HepG2 (cell line): ENCODE results near the gene GLIS2. TPM values are rescaled to one million over a fixed set of nuclear protein-coding genes. Genes with fewer than 3 reads are reported as not detected.

Experiments used
- ATRX ChIP-seq: sonication (generic); formaldehyde crosslinking; IDR thresholded peaks from 2 replicates; pipeline ENCODE4 v1.4.0; 2020; ENCODE audit warnings: missing genetic modification reagents, borderline replicate concordance
- BRD4 ChIP-seq: sonication (generic); formaldehyde crosslinking; IDR thresholded peaks from 2 replicates; pipeline ENCODE4 v1.4.0; 2020; ENCODE audit warnings: missing genetic modification reagents
- GABPA ChIP-seq, 2 experiments: IDR thresholded peaks; 2 replicates each; pipeline ENCODE4 v1.6.1; 2011 to 2016; ENCODE audit warnings: low read depth in 2 of 2, low read length in 1 of 2, missing biosample characterization in 1 of 2, missing genetic modification characterization in 1 of 2
- MED1 ChIP-seq: sonication (generic); formaldehyde crosslinking; IDR thresholded peaks from 2 replicates; pipeline ENCODE4 v1.4.0; 2020; ENCODE audit warnings: missing genetic modification reagents
- NFE2L1 ChIP-seq: sonication (generic); formaldehyde crosslinking; IDR thresholded peaks from 2 replicates; pipeline ENCODE4 v1.4.0; 2020; ENCODE audit warnings: missing genetic modification reagents, mild to moderate bottlenecking, borderline replicate concordance
- POLR2AphosphoS2 ChIP-seq: IDR thresholded peaks from 2 replicates; pipeline ENCODE4 v1.6.1; 2011; ENCODE audit warnings: low read depth, low read length, improper control_type of control experiment
- SMC3 ChIP-seq: IDR thresholded peaks from 2 replicates; pipeline ENCODE4 v1.6.1; 2011; ENCODE audit warnings: low read length, improper control_type of control experiment
- XBP1 ChIP-seq: sonication (generic); formaldehyde crosslinking; IDR thresholded peaks from 2 replicates; pipeline ENCODE4 v1.5.0; 2020; ENCODE audit warnings: missing genetic modification reagents
- ZNF446 ChIP-seq: sonication (generic); formaldehyde crosslinking; IDR thresholded peaks from 2 replicates; pipeline ENCODE4 v1.5.0; 2020; ENCODE audit warnings: mild to moderate bottlenecking, missing genetic modification reagents
- polyA plus RNA-seq, 8 experiments: library from polyadenylated mRNA; depleted of rRNA in 3 of 8; stranded (reverse) in 7 of 8; unstranded in 1 of 8; fragments of >200 nt; fragmentation: Illumina TruSeq in 4 of 8; extraction: Trizol in 4 of 8; gene quantifications; 2 replicates each; pipeline versions ENCODE4 v1.2.1 to v1.2.3, GENCODE V29; 2011 to 2016; ENCODE audit warnings: low read depth in 4 of 8, missing spikeins in 1 of 8, mixed read lengths in 1 of 8; ENCODE audit not compliant: insufficient read depth in 1 of 8
- total RNA-seq, 5 experiments: library from RNA; depleted of rRNA; stranded (reverse); fragments of >200 nt; fragmentation: Illumina TruSeq; extraction: Trizol; gene quantifications; 2 replicates each; pipeline ENCODE4 v1.2.3, GENCODE V29; 2016; ENCODE audit warnings: low read depth in 1 of 5
- TF ChIP-seq, protein P1 (sequence below): sonication (generic); formaldehyde crosslinking; IDR thresholded peaks from 2 replicates; pipeline ENCODE4 v1.9.0; 2021; ENCODE audit warnings: missing genetic modification reagents, mild to moderate bottlenecking, borderline replicate concordance
- TF ChIP-seq, protein P2 (sequence below): sonication (generic); formaldehyde crosslinking; conservative IDR thresholded peaks from 2 replicates; pipeline ENCODE4 v1.5.0; 2020; ENCODE audit warnings: missing genetic modification reagents
- TF ChIP-seq, protein P3 (sequence below): sonication (generic); formaldehyde crosslinking; IDR thresholded peaks from 2 replicates; pipeline ENCODE4 v1.4.0; 2020; ENCODE audit warnings: missing genetic modification reagents, borderline replicate concordance
- TF ChIP-seq, protein P4 (sequence below): sonication (generic); formaldehyde crosslinking; IDR thresholded peaks from 2 replicates; pipeline ENCODE4 v1.8.0; 2022; ENCODE audit warnings: mild to moderate bottlenecking, missing genetic modification reagents; ENCODE audit not compliant: insufficient replicate concordance
- TF ChIP-seq, protein P5 (sequence below): sonication (generic); formaldehyde crosslinking; IDR thresholded peaks from 2 replicates; pipeline ENCODE4 v1.5.0; 2020; ENCODE audit warnings: mild to moderate bottlenecking, missing genetic modification reagents, borderline replicate concordance
- TF ChIP-seq, protein P6 (sequence below): IDR thresholded peaks from 2 replicates; pipeline ENCODE4 v1.6.1; 2016; ENCODE audit warnings: low read depth, control low read depth

Gene GLIS2
- total and polyA plus RNA-seq, 2 of the 13 experiments (the other 11 are each of a cell fraction or from before 2014, with no cell fraction given): 0.28 to 0.29 TPM

DNA sequence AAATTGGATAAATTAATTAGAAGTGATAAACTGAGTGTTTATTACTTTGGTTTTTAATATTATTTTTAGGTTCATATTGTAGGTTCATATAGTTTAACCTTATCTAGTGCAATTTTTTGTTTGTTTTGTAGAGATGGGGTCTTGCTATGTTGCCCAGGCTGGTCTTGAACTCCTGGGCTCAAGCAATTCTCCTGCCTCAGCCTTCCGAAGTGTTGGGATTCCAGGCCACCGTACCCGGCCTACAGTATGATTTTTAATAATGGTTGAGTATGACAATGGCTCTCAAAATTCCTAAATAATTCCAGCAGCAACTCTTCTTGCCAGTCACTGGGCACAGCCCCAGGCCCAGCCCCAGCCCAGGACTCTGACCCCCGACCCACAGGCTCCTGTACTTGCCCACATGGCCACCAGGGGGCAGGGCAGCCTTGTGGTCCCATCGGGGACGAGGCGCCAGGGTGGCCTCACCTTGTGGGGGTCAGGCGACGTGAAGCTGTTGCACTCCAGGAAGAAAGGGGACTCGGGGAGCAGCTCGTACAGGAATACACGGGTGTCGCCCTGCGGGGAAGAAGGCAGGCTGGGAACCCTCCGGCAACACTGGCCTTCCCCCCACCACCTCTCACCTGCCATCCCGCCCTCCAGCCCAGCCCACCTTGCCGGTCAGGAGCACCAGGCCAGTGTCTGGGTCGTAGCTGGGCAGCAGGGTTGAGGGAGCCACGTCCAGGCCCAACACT is 43.1 kb downstream of the GLIS2 start (continued):
- TF ChIP-seq, protein P1, sequence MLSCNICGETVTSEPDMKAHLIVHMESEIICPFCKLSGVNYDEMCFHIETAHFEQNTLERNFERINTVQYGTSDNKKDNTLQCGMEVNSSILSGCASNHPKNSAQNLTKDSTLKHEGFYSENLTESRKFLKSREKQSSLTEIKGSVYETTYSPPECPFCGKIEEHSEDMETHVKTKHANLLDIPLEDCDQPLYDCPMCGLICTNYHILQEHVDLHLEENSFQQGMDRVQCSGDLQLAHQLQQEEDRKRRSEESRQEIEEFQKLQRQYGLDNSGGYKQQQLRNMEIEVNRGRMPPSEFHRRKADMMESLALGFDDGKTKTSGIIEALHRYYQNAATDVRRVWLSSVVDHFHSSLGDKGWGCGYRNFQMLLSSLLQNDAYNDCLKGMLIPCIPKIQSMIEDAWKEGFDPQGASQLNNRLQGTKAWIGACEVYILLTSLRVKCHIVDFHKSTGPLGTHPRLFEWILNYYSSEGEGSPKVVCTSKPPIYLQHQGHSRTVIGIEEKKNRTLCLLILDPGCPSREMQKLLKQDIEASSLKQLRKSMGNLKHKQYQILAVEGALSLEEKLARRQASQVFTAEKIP: no peak
- no peak for TF ChIP-seq XBP1
- TF ChIP-seq, protein P2, sequence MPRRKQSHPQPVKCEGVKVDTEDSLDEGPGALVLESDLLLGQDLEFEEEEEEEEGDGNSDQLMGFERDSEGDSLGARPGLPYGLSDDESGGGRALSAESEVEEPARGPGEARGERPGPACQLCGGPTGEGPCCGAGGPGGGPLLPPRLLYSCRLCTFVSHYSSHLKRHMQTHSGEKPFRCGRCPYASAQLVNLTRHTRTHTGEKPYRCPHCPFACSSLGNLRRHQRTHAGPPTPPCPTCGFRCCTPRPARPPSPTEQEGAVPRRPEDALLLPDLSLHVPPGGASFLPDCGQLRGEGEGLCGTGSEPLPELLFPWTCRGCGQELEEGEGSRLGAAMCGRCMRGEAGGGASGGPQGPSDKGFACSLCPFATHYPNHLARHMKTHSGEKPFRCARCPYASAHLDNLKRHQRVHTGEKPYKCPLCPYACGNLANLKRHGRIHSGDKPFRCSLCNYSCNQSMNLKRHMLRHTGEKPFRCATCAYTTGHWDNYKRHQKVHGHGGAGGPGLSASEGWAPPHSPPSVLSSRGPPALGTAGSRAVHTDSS (CRISPR knock-in tag): no peak
- no peak for TF ChIP-seq GABPA (IDR thresholded peaks at IDR 0.05; ENCODE audit: low read depth, low read length)
- no peak for TF ChIP-seq GABPA (CRISPR knock-in tag; IDR thresholded peaks at IDR 0.05; ENCODE audit: low read depth)
- TF ChIP-seq, protein P3, sequence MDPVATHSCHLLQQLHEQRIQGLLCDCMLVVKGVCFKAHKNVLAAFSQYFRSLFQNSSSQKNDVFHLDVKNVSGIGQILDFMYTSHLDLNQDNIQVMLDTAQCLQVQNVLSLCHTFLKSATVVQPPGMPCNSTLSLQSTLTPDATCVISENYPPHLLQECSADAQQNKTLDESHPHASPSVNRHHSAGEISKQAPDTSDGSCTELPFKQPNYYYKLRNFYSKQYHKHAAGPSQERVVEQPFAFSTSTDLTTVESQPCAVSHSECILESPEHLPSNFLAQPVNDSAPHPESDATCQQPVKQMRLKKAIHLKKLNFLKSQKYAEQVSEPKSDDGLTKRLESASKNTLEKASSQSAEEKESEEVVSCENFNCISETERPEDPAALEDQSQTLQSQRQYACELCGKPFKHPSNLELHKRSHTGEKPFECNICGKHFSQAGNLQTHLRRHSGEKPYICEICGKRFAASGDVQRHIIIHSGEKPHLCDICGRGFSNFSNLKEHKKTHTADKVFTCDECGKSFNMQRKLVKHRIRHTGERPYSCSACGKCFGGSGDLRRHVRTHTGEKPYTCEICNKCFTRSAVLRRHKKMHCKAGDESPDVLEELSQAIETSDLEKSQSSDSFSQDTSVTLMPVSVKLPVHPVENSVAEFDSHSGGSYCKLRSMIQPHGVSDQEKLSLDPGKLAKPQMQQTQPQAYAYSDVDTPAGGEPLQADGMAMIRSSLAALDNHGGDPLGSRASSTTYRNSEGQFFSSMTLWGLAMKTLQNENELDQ (CRISPR knock-in tag): no peak
- TF ChIP-seq NFE2L1 (CRISPR knock-in tag): no peak
- TF ChIP-seq, protein P4, sequence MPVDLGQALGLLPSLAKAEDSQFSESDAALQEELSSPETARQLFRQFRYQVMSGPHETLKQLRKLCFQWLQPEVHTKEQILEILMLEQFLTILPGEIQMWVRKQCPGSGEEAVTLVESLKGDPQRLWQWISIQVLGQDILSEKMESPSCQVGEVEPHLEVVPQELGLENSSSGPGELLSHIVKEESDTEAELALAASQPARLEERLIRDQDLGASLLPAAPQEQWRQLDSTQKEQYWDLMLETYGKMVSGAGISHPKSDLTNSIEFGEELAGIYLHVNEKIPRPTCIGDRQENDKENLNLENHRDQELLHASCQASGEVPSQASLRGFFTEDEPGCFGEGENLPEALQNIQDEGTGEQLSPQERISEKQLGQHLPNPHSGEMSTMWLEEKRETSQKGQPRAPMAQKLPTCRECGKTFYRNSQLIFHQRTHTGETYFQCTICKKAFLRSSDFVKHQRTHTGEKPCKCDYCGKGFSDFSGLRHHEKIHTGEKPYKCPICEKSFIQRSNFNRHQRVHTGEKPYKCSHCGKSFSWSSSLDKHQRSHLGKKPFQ (CRISPR knock-in tag): no peak
- peak; percentile 28; the same call in 1 of the 2 replicates for TF ChIP-seq MED1 (CRISPR knock-in tag)
- TF ChIP-seq, protein P5, sequence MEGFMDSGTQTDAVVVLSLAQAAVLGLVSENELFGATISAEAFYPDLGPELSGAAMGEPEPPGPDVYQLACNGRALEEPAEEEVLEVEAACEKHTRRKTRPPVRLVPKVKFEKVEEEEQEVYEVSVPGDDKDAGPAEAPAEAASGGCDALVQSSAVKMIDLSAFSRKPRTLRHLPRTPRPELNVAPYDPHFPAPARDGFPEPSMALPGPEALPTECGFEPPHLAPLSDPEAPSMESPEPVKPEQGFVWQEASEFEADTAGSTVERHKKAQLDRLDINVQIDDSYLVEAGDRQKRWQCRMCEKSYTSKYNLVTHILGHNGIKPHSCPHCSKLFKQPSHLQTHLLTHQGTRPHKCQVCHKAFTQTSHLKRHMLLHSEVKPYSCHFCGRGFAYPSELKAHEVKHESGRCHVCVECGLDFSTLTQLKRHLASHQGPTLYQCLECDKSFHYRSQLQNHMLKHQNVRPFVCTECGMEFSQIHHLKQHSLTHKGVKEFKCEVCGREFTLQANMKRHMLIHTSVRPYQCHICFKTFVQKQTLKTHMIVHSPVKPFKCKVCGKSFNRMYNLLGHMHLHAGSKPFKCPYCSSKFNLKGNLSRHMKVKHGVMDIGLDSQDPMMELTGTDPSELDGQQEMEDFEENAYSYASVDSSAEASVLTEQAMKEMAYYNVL (CRISPR knock-in tag): peak; percentile 51; the same call in 1 of the 2 replicates
- no peak for TF ChIP-seq POLR2AphosphoS2
- no peak for TF ChIP-seq BRD4 (CRISPR knock-in tag)
- TF ChIP-seq ATRX (CRISPR knock-in tag): no peak
- peak; percentile 69; the same call in 1 of the 2 replicates for TF ChIP-seq SMC3
- no peak for TF ChIP-seq ZNF446 (CRISPR knock-in tag)
- TF ChIP-seq, protein P6, sequence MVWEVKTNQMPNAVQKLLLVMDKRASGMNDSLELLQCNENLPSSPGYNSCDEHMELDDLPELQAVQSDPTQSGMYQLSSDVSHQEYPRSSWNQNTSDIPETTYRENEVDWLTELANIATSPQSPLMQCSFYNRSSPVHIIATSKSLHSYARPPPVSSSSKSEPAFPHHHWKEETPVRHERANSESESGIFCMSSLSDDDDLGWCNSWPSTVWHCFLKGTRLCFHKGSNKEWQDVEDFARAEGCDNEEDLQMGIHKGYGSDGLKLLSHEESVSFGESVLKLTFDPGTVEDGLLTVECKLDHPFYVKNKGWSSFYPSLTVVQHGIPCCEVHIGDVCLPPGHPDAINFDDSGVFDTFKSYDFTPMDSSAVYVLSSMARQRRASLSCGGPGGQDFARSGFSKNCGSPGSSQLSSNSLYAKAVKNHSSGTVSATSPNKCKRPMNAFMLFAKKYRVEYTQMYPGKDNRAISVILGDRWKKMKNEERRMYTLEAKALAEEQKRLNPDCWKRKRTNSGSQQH (CRISPR knock-in tag): no peak
